ENCODE results near the gene PLXDC2.

The PLXDC2 gene

GRCh38 chr10:20114179-20114578 is 297.9 kb downstream of the PLXDC2 start:
- DNase-seq (ENCODE audit: low read depth): no peak
- no peak overlapping the region for H3K4me3 ChIP-seq (ENCODE audit: low read depth, low read length)
- TF ChIP-seq CTCF (IDR thresholded peaks at IDR 0.05; ENCODE audit: control insufficient read depth, extremely low read depth, insufficient read depth): no peak

GRCh38 chr10:20115894-20116293 is 299.7 kb downstream of the PLXDC2 start:
- no peak overlapping the region for H3K4me3 ChIP-seq (ENCODE audit: low read depth, low read length)

GRCh38 chr10:20117471-20117870 is 301.2 kb downstream of the PLXDC2 start:
- no peak for TF ChIP-seq CTCF (IDR thresholded peaks at IDR 0.05; ENCODE audit: control insufficient read depth, extremely low read depth, insufficient read depth)
- DNase-seq (ENCODE audit: low read depth): no peak
- H3K4me3 ChIP-seq (ENCODE audit: low read depth, low read length): no peak overlapping the region

More at GRCh38 chr10:20115894-20116293, 299.7 kb downstream of the PLXDC2 start:
- DNase-seq (ENCODE audit: low read depth): no peak
- no peak for TF ChIP-seq CTCF (IDR thresholded peaks at IDR 0.05; ENCODE audit: control insufficient read depth, extremely low read depth, insufficient read depth)

- no peak overlapping the region for H3K4me3 ChIP-seq (ENCODE audit: low read depth, low read length)
- no peak for DNase-seq (ENCODE audit: low read depth)
- no peak for TF ChIP-seq CTCF (IDR thresholded peaks at IDR 0.05; ENCODE audit: control insufficient read depth, extremely low read depth, insufficient read depth)
Observed at GRCh38 chr10:20118119-20118518, 301.9 kb downstream of the PLXDC2 start.

GRCh38 chr10:20128811-20129210 is 312.6 kb downstream of the PLXDC2 start:
- TF ChIP-seq CTCF (IDR thresholded peaks at IDR 0.05; ENCODE audit: control insufficient read depth, extremely low read depth, insufficient read depth): no peak
- H3K4me3 ChIP-seq (ENCODE audit: low read depth, low read length): no peak overlapping the region
- DNase-seq (ENCODE audit: low read depth): no peak

- no peak for DNase-seq (ENCODE audit: low read depth)
- H3K4me3 ChIP-seq (ENCODE audit: low read depth, low read length): no peak overlapping the region
- no peak for TF ChIP-seq CTCF (IDR thresholded peaks at IDR 0.05; ENCODE audit: control insufficient read depth, extremely low read depth, insufficient read depth)
Observed at GRCh38 chr10:20132816-20133215, 316.6 kb downstream of the PLXDC2 start.

GRCh38 chr10:20133669-20134189 is 317.5 kb downstream of the PLXDC2 start:
- no peak overlapping the region for H3K4me3 ChIP-seq (ENCODE audit: low read depth, low read length)
- no peak for DNase-seq (ENCODE audit: low read depth)
- TF ChIP-seq CTCF (IDR thresholded peaks at IDR 0.05; ENCODE audit: control insufficient read depth, extremely low read depth, insufficient read depth): no peak
